ENCODE data around the gene BNC2.

DNA sequence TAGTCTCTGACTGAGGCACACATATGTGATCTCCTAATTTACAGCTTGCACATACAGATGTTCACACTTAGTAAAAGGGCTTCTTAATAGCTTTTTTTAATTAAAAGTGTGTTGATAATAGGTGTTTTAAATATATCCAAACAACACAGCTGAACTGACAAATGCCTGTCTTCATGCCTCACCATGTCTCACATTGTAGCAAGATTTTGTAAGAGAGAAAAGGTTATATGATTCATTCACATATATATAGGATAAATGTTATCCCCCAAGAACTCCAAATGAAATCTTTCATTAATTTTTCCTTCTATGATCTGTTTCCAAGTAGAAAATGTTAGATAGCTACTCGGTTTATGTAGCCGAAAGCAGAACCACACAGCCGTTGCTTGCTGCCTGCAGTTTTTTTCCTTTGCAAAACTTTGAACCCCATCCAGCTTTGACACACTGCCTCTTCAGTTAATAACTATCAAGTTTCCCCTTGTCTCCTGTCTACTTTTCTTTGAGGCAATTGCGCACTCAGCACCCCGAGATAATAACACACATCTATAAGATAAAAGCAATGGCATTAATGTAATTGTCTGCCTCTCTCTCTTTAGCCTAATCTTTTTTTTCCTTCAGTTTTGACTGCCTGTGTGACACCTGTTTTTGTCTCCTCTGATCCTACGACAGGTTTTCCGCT, 299.2 kb downstream of the BNC2 start:
- TF ChIP-seq, protein P1, sequence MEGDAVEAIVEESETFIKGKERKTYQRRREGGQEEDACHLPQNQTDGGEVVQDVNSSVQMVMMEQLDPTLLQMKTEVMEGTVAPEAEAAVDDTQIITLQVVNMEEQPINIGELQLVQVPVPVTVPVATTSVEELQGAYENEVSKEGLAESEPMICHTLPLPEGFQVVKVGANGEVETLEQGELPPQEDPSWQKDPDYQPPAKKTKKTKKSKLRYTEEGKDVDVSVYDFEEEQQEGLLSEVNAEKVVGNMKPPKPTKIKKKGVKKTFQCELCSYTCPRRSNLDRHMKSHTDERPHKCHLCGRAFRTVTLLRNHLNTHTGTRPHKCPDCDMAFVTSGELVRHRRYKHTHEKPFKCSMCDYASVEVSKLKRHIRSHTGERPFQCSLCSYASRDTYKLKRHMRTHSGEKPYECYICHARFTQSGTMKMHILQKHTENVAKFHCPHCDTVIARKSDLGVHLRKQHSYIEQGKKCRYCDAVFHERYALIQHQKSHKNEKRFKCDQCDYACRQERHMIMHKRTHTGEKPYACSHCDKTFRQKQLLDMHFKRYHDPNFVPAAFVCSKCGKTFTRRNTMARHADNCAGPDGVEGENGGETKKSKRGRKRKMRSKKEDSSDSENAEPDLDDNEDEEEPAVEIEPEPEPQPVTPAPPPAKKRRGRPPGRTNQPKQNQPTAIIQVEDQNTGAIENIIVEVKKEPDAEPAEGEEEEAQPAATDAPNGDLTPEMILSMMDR (IDR thresholded peaks at IDR 0.05) = no peak
- TF ChIP-seq POLR2AphosphoS5 (IDR thresholded peaks at IDR 0.05) (no peak), POLR2A (IDR thresholded peaks at IDR 0.05) (no peak)
